K562 (cell line): ENCODE data around the gene SPATA2L.

Experiments
- CREB1 ChIP-seq, 2 experiments: sonication (generic) in 1 of 2; formaldehyde crosslinking in 1 of 2; IDR thresholded peaks; 2 replicates each; pipeline versions ENCODE4 v1.6.1 to v1.8.0; 2012 to 2022; ENCODE audit warnings: inconsistent platforms in 1 of 2, mild to moderate bottlenecking in 1 of 2, missing genetic modification reagents in 1 of 2, moderate library complexity in 1 of 2
- ETV1 ChIP-seq: fragments of 450-650 bp; conservative IDR thresholded peaks from 2 replicates; pipeline ENCODE4 v1.6.1; 2016; ENCODE audit warnings: missing genetic modification characterization, control low read depth, low read depth, missing compliant biosample characterization
- NFXL1 ChIP-seq: fragments of 450-650 bp; formaldehyde crosslinking; IDR thresholded peaks from 2 replicates; pipeline ENCODE4 v1.4.0; 2021; ENCODE audit warnings: mild to moderate bottlenecking
- POLR2A ChIP-seq: fragments of 450-650 bp; conservative IDR thresholded peaks from 2 replicates; pipeline ENCODE4 v1.6.1; 2016
- POLR2AphosphoS5 ChIP-seq: IDR thresholded peaks from 2 replicates; pipeline ENCODE4 v1.6.1; 2011; ENCODE audit warnings: mild to moderate bottlenecking, low read depth, low read length, moderate library complexity; ENCODE audit not compliant: control insufficient read depth, insufficient read depth
- RAD21 ChIP-seq, 2 experiments: fragments of 250-450 bp in 1 of 2; fragments of 450-650 bp in 1 of 2; sonication (Bioruptor Pico) in 1 of 2; formaldehyde crosslinking in 1 of 2; IDR thresholded peaks in 1 of 2; conservative IDR thresholded peaks in 1 of 2; 2 replicates each; pipeline versions ENCODE4 v1.4.0 to v1.8.0; 2020 to 2022; ENCODE audit warnings: mild to moderate bottlenecking in 2 of 2, moderate library complexity in 1 of 2
- TCF3 ChIP-seq: sonication (generic); formaldehyde crosslinking; IDR thresholded peaks from 2 replicates; pipeline ENCODE4 v1.4.0; 2020; ENCODE audit warnings: mild to moderate bottlenecking, missing genetic modification reagents
- TF ChIP-seq, protein P1 (sequence below), 3 experiments: IDR thresholded peaks in 2 of 3; conservative IDR thresholded peaks in 1 of 3; 2 replicates each; pipeline ENCODE4 v1.5.1; 2011 to 2012; ENCODE audit warnings: low read length in 3 of 3, mild to moderate bottlenecking in 3 of 3, control low read depth in 2 of 3, improper control_type of control experiment in 1 of 3, inconsistent platforms in 1 of 3, low read depth in 1 of 3, mixed read lengths in 1 of 3, moderate library complexity in 1 of 3; ENCODE audit not compliant: insufficient read depth in 2 of 3
- TF ChIP-seq, protein P2 (sequence below): sonication (generic); formaldehyde crosslinking; IDR thresholded peaks from 2 replicates; pipeline ENCODE4 v1.9.0; 2022; ENCODE audit warnings: mild to moderate bottlenecking, missing genetic modification reagents
- TF ChIP-seq, protein P3 (sequence below), 2 experiments: fragments of 450-650 bp; conservative IDR thresholded peaks; 2 replicates each; pipeline ENCODE4 v1.6.1; 2017; ENCODE audit warnings: mild to moderate bottlenecking in 2 of 2, moderate library complexity in 2 of 2
- TF ChIP-seq, protein P4 (sequence below): fragments of 250-450 bp; sonication (Bioruptor Pico); IDR thresholded peaks from 2 replicates; pipeline ENCODE4 v1.5.0; 2020; ENCODE audit warnings: mild to moderate bottlenecking, borderline replicate concordance
- TF ChIP-seq, protein P5 (sequence below): fragments of 250-450 bp; sonication (Bioruptor Pico); IDR thresholded peaks from 2 replicates; pipeline ENCODE4 v1.8.0; 2021; ENCODE audit warnings: moderate library complexity, mild to moderate bottlenecking, inconsistent platforms
- TF ChIP-seq, protein P6 (sequence below): sonication (generic); formaldehyde crosslinking; IDR thresholded peaks from 2 replicates; pipeline ENCODE4 v1.8.1; 2023; ENCODE audit warnings: mild to moderate bottlenecking, missing genetic modification reagents
- TF ChIP-seq, protein P7 (sequence below): fragments of 450-650 bp; IDR thresholded peaks from 2 replicates; pipeline ENCODE4 v1.6.1; 2017; ENCODE audit warnings: antibody characterized with exemption, mild to moderate bottlenecking

DNA sequence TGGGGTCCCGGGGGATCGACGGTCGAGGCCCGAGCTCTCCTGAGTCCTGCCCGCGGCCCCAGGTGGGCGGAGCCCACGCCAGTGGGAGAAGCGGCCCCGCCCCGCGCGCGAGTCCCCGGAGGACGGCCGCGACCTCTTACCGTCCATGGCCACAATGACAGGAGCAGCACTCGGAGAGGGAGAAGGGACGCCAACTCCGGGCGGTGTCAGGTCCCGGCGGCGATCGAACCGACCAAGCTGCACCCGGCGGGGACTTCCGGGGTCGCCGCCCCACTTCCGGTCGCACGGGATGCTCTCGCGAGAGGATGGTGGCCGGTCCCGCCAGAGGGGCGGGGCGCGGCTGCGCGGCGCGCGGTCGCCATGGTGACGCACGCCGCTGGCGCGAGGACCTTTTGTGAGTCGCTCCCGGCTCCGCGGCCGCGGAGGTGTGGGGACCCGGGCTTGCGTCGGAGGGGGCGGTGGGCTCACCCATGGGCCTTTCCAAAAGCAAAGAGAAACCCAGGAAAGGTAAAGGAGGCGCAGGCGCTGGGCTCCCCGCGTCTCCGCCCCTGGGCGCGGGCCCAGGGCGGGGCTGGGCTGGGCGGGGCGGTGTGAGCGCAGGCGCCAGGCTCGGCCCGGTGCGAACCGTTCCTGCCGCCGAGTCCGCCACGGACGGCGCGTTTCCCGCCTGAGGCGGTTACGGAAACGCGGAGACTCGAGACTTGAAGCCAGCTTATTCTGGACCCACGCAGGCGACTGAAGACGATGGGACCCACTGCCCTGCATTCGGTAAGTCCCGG is 43.9 kb downstream of the SPATA2L start, which contains the start of the genes CHMP1A and SPATA33:
- TF ChIP-seq, protein P1, sequence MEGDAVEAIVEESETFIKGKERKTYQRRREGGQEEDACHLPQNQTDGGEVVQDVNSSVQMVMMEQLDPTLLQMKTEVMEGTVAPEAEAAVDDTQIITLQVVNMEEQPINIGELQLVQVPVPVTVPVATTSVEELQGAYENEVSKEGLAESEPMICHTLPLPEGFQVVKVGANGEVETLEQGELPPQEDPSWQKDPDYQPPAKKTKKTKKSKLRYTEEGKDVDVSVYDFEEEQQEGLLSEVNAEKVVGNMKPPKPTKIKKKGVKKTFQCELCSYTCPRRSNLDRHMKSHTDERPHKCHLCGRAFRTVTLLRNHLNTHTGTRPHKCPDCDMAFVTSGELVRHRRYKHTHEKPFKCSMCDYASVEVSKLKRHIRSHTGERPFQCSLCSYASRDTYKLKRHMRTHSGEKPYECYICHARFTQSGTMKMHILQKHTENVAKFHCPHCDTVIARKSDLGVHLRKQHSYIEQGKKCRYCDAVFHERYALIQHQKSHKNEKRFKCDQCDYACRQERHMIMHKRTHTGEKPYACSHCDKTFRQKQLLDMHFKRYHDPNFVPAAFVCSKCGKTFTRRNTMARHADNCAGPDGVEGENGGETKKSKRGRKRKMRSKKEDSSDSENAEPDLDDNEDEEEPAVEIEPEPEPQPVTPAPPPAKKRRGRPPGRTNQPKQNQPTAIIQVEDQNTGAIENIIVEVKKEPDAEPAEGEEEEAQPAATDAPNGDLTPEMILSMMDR (IDR thresholded peaks at IDR 0.05 in 2 of 3, conservative IDR thresholded peaks at IDR 0.05 in 1 of 3; ENCODE audit: insufficient read depth in 2 of 3, low read depth in 1 of 3, low read length in 3 of 3) = peak in 1 of 3 experiments; percentile 5; a peak in 1 of 6 replicates
- TF ChIP-seq, protein P2, sequence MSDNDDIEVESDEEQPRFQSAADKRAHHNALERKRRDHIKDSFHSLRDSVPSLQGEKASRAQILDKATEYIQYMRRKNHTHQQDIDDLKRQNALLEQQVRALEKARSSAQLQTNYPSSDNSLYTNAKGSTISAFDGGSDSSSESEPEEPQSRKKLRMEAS (CRISPR knock-in tag) = no peak; the same call in 1 of the 2 replicates
- TF ChIP-seq TCF3 (CRISPR knock-in tag) (no peak; the same call in 1 of the 2 replicates), POLR2A (peak; percentile 79), NFXL1 (no peak), POLR2AphosphoS5 (peak; percentile 62; the same call in 1 of the 2 replicates), CREB1 (IDR thresholded peaks at IDR 0.05) (peak; percentile 73), CREB1 (CRISPR knock-in tag; IDR thresholded peaks at IDR 0.05) (no peak), ETV1 (peak; percentile 89), RAD21 (CRISPR knock-in tag; conservative IDR thresholded peaks at IDR 0.05 in 1 of 2, IDR thresholded peaks at IDR 0.05 in 1 of 2) (no peak)
- TF ChIP-seq, protein P3, sequence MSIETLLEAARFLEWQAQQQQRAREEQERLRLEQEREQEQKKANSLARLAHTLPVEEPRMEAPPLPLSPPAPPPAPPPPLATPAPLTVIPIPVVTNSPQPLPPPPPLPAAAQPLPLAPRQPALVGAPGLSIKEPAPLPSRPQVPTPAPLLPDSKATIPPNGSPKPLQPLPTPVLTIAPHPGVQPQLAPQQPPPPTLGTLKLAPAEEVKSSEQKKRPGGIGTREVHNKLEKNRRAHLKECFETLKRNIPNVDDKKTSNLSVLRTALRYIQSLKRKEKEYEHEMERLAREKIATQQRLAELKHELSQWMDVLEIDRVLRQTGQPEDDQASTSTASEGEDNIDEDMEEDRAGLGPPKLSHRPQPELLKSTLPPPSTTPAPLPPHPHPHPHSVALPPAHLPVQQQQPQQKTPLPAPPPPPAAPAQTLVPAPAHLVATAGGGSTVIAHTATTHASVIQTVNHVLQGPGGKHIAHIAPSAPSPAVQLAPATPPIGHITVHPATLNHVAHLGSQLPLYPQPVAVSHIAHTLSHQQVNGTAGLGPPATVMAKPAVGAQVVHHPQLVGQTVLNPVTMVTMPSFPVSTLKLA (conservative IDR thresholded peaks at IDR 0.05) = peak; percentile 86 to 95
- TF ChIP-seq, protein P4, sequence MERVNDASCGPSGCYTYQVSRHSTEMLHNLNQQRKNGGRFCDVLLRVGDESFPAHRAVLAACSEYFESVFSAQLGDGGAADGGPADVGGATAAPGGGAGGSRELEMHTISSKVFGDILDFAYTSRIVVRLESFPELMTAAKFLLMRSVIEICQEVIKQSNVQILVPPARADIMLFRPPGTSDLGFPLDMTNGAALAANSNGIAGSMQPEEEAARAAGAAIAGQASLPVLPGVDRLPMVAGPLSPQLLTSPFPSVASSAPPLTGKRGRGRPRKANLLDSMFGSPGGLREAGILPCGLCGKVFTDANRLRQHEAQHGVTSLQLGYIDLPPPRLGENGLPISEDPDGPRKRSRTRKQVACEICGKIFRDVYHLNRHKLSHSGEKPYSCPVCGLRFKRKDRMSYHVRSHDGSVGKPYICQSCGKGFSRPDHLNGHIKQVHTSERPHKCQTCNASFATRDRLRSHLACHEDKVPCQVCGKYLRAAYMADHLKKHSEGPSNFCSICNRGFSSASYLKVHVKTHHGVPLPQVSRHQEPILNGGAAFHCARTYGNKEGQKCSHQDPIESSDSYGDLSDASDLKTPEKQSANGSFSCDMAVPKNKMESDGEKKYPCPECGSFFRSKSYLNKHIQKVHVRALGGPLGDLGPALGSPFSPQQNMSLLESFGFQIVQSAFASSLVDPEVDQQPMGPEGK (CRISPR knock-in tag) = no peak
- TF ChIP-seq, protein P5, sequence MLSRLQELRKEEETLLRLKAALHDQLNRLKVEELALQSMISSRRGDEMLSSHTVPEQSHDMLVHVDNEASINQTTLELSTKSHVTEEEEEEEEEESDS (CRISPR knock-in tag) = no peak
- TF ChIP-seq, protein P6, sequence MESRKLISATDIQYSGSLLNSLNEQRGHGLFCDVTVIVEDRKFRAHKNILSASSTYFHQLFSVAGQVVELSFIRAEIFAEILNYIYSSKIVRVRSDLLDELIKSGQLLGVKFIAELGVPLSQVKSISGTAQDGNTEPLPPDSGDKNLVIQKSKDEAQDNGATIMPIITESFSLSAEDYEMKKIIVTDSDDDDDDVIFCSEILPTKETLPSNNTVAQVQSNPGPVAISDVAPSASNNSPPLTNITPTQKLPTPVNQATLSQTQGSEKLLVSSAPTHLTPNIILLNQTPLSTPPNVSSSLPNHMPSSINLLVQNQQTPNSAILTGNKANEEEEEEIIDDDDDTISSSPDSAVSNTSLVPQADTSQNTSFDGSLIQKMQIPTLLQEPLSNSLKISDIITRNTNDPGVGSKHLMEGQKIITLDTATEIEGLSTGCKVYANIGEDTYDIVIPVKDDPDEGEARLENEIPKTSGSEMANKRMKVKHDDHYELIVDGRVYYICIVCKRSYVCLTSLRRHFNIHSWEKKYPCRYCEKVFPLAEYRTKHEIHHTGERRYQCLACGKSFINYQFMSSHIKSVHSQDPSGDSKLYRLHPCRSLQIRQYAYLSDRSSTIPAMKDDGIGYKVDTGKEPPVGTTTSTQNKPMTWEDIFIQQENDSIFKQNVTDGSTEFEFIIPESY (CRISPR knock-in tag) = peak; percentile 26
- TF ChIP-seq, protein P7, sequence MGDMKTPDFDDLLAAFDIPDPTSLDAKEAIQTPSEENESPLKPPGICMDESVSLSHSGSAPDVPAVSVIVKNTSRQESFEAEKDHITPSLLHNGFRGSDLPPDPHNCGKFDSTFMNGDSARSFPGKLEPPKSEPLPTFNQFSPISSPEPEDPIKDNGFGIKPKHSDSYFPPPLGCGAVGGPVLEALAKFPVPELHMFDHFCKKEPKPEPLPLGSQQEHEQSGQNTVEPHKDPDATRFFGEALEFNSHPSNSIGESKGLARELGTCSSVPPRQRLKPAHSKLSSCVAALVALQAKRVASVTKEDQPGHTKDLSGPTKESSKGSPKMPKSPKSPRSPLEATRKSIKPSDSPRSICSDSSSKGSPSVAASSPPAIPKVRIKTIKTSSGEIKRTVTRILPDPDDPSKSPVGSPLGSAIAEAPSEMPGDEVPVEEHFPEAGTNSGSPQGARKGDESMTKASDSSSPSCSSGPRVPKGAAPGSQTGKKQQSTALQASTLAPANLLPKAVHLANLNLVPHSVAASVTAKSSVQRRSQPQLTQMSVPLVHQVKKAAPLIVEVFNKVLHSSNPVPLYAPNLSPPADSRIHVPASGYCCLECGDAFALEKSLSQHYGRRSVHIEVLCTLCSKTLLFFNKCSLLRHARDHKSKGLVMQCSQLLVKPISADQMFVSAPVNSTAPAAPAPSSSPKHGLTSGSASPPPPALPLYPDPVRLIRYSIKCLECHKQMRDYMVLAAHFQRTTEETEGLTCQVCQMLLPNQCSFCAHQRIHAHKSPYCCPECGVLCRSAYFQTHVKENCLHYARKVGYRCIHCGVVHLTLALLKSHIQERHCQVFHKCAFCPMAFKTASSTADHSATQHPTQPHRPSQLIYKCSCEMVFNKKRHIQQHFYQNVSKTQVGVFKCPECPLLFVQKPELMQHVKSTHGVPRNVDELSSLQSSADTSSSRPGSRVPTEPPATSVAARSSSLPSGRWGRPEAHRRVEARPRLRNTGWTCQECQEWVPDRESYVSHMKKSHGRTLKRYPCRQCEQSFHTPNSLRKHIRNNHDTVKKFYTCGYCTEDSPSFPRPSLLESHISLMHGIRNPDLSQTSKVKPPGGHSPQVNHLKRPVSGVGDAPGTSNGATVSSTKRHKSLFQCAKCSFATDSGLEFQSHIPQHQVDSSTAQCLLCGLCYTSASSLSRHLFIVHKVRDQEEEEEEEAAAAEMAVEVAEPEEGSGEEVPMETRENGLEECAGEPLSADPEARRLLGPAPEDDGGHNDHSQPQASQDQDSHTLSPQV = no peak
